ENCODE measurements around the gene UBE2Q2. TPM values are rescaled to one million over a fixed set of nuclear protein-coding genes. Genes with fewer than 3 reads are reported as not detected.
"Not testable (repeated sequence)": the region's sequence is repeated elsewhere in the genome, so short reads cannot be mapped to it uniquely, and the experiment has no call there.

The UBE2Q2 gene
- polyA plus RNA-seq: 10 to 100 TPM; 10.2 to 44.0 (median 16.9) TPM

- WGBS, 3 donors: 1% methylated on average over 78 to 109 of the region's 109 CpGs
- H3K27ac ChIP-seq (ENCODE audit: low read depth, low read length): peak within 1 kb of the TSS; percentile 81
These were observed at the start of gene UBE2Q2 for GRCh38 chr15:75842722-75843677. TSS of gene UBE2Q2 (plus strand) at chr15:75843447. CDS start at chr15:75843667, 220 bp downstream.

GRCh38 chr15:75796321-75796720 is 46.9 kb upstream of the UBE2Q2 start:
- WGBS, 3 donors: 72 to 95% (median 93%) methylated on average over 2 of the region's 2 CpGs
- H3K27ac ChIP-seq (ENCODE audit: low read depth, low read length): no peak overlapping the region

- 67 to 100% (median 91%) methylated on average over 1 of the region's 1 CpG for WGBS, 3 donors
- H3K27ac ChIP-seq (ENCODE audit: low read depth, low read length): not testable (repeated sequence)
These were observed 46.1 kb upstream of the UBE2Q2 start for GRCh38 chr15:75797146-75797545.

GRCh38 chr15:75799190-75799589 is 44.1 kb upstream of the UBE2Q2 start:
- H3K27ac ChIP-seq (ENCODE audit: low read depth, low read length): no peak overlapping the region

GRCh38 chr15:75800409-75800808 is 42.8 kb upstream of the UBE2Q2 start:
- H3K27ac ChIP-seq (ENCODE audit: low read depth, low read length): not testable (repeated sequence)
- WGBS, 3 donors: 86 to 92% (median 87%) methylated on average over 3 to 4 of the region's 4 CpGs

- 4 to 5% (median 5%) methylated on average over 25 of the region's 25 CpGs for WGBS, 3 donors
- H3K27ac ChIP-seq (ENCODE audit: low read depth, low read length): no peak overlapping the region
These were observed 41.2 kb upstream of the UBE2Q2 start for GRCh38 chr15:75801859-75802593.

- 22 to 61% (median 33%) methylated on average over 2 of the region's 2 CpGs for WGBS, 3 donors
- H3K27ac ChIP-seq (ENCODE audit: low read depth, low read length): not testable (repeated sequence)
These were observed 35.8 kb upstream of the UBE2Q2 start for GRCh38 chr15:75807486-75807885.

GRCh38 chr15:75808009-75808408 is 35.2 kb upstream of the UBE2Q2 start:
- not testable (repeated sequence) for H3K27ac ChIP-seq (ENCODE audit: low read depth, low read length)
- 86 to 94% (median 89%) methylated on average over 5 to 6 of the region's 6 CpGs for WGBS, 3 donors

- WGBS, 3 donors: 82 to 89% (median 84%) methylated on average over 6 of the region's 6 CpGs
- no peak overlapping the region for H3K27ac ChIP-seq (ENCODE audit: low read depth, low read length)
These were observed 34.7 kb upstream of the UBE2Q2 start for GRCh38 chr15:75808563-75808962.

- H3K27ac ChIP-seq (ENCODE audit: low read depth, low read length): no peak overlapping the region
- WGBS, 3 donors: 74 to 77% (median 76%) methylated on average over 10 of the region's 10 CpGs
These were observed 33.1 kb upstream of the UBE2Q2 start for GRCh38 chr15:75809986-75810750.

- WGBS, 3 donors: 94 to 99% (median 98%) methylated on average over 2 of the region's 2 CpGs
- H3K27ac ChIP-seq (ENCODE audit: low read depth, low read length): no peak overlapping the region
These were observed 32.3 kb upstream of the UBE2Q2 start for GRCh38 chr15:75810874-75811498.

- no peak overlapping the region for H3K27ac ChIP-seq (ENCODE audit: low read depth, low read length)
- 86 to 92% (median 86%) methylated on average over 3 of the region's 3 CpGs for WGBS, 3 donors
These were observed 31.6 kb upstream of the UBE2Q2 start for GRCh38 chr15:75811626-75812025.

GRCh38 chr15:75814794-75815193 is 28.5 kb upstream of the UBE2Q2 start:
- no peak overlapping the region for H3K27ac ChIP-seq (ENCODE audit: low read depth, low read length)
- 84 to 90% (median 89%) methylated on average over 5 of the region's 5 CpGs for WGBS, 3 donors

- 77 to 87% (median 79%) methylated on average over 3 of the region's 3 CpGs for WGBS, 3 donors
- no peak overlapping the region for H3K27ac ChIP-seq (ENCODE audit: low read depth, low read length)
These were observed 27.2 kb upstream of the UBE2Q2 start for GRCh38 chr15:75815811-75816719.

- 35 to 70% (median 44%) methylated on average over 6 of the region's 6 CpGs for WGBS, 3 donors
- H3K27ac ChIP-seq (ENCODE audit: low read depth, low read length): no peak overlapping the region
These were observed 25.9 kb upstream of the UBE2Q2 start for GRCh38 chr15:75817138-75817935.

- 94 to 98% (median 98%) methylated on average over 2 of the region's 2 CpGs for WGBS, 3 donors
- H3K27ac ChIP-seq (ENCODE audit: low read depth, low read length): no peak overlapping the region
These were observed 23.0 kb upstream of the UBE2Q2 start for GRCh38 chr15:75820206-75820605.
